Ovary (tissue), 9 donors: ENCODE measurements around the gene CERCAM. TPM values are rescaled to one million over a fixed set of nuclear protein-coding genes. Genes with fewer than 3 reads are reported as not detected.

ENCODE experiments used
- DNase-seq, 5 donors: peaks; one replicate each; pipeline ENCODE4 v3.0.0-alpha.2; 2019 to 2020
- H3K27ac ChIP-seq, 2 donors: fragments of 200-600 bp; one replicate each; pipeline versions ENCODE4 v1.5.1 to v1.8.0; 2019 to 2022
- H3K27me3 ChIP-seq: fragments of 200-600 bp; one replicate; pipeline ENCODE4 v1.8.0; 2022
- H3K36me3 ChIP-seq: fragments of 200-600 bp; sonication (generic); one replicate; pipeline ENCODE4 v1.5.1; 2019
- H3K4me1 ChIP-seq: one replicate; pipeline ENCODE4 v1.8.1; 2013; ENCODE audit warnings: mild to moderate bottlenecking, moderate library complexity; ENCODE audit not compliant: insufficient read depth
- H3K4me3 ChIP-seq: fragments of 200-600 bp; sonication (generic); one replicate; pipeline ENCODE4 v1.5.1; 2017
- H3K9me3 ChIP-seq, 2 donors: fragments of 200-600 bp in 1 of 2; sonication (generic) in 1 of 2; one replicate each; pipeline versions ENCODE4 v1.5.1 to v1.8.1; 2013 to 2019; ENCODE audit warnings: mild to moderate bottlenecking in 1 of 2, moderate library complexity in 1 of 2
- EP300 ChIP-seq: sonication (generic); formaldehyde crosslinking; IDR thresholded peaks from one replicate; pipeline ENCODE4 v1.6.1; 2017; ENCODE audit warnings: antibody characterized with exemption
- POLR2A ChIP-seq: fragments of 450-650 bp; IDR thresholded peaks from one replicate; pipeline ENCODE4 v1.6.1; 2017; ENCODE audit warnings: antibody characterized with exemption, mild to moderate bottlenecking, moderate library complexity
- WGBS, 3 donors: extraction: QIAGEN DNeasy Blood & Tissue Kit in 1 of 3; methylation state at CpG; one replicate each; pipeline versions ENCODE4 v1.1.5 to v1.1.7; 2013 to 2017; 5-methylcytosine and 5-hydroxymethylcytosine counted together
- intact Hi-C, 4 donors: fragments of 100-400 bp; cut with DNase I; formaldehyde crosslinking; loops; one replicate each; pipeline versions ENCODE4 v1.11.0 to v1.15.1; 2022 to 2023
- polyA plus RNA-seq, 2 donors: library from polyadenylated mRNA; stranded (reverse); fragments of 200-250 nt in 1 of 2; fragments of 350-450 nt in 1 of 2; fragmentation: Illumina TruSeq in 1 of 2; extraction: RNeasy Lipid Tissue Mini Kit (QIAGEN cat#74804) in 1 of 2; gene quantifications; one replicate each; pipeline ENCODE4 v1.2.3, GENCODE V29; 2013 to 2014
- total RNA-seq, 7 donors: library from RNA; depleted of rRNA in 2 of 7; stranded (reverse); fragments of >200 nt in 2 of 7; fragmentation: NEBNext Ultra II Directional in 3 of 7; extraction: Animal tissue kit (Norgen Biotek cat#: 25700) in 3 of 7; gene quantifications; one replicate each; pipeline versions ENCODE4 v1.1.0 to v1.2.4, GENCODE V29; 2016 to 2023
- TF ChIP-seq, protein P1 (sequence below), 3 donors: fragments of 450-650 bp in 2 of 3; fragments of 200-600 bp in 1 of 3; IDR thresholded peaks; one replicate each; pipeline versions ENCODE4 v1.5.1 to v1.8.0; 2016 to 2022; ENCODE audit warnings: antibody characterized with exemption in 3 of 3, mild to moderate bottlenecking in 1 of 3
- donor health status: DM: no; HTN: no; CAD: no; lungs with moderate emphysema.
- donor health status: DM: no; HTN: no; CAD: no.
- donor health status: Bipolar disorder and iron deficiency.
- donor health status: DM: yes; HTN: yes; CAD: no.
- donor health status: DM: no; HTN: no; CAD: no.
- donor health status: DM: yes; HTN: yes; CAD: no.

CERCAM gene
- total and polyA plus RNA-seq, 9 donors = 19.6 to 63.9 (median 38.1) TPM

DNA sequence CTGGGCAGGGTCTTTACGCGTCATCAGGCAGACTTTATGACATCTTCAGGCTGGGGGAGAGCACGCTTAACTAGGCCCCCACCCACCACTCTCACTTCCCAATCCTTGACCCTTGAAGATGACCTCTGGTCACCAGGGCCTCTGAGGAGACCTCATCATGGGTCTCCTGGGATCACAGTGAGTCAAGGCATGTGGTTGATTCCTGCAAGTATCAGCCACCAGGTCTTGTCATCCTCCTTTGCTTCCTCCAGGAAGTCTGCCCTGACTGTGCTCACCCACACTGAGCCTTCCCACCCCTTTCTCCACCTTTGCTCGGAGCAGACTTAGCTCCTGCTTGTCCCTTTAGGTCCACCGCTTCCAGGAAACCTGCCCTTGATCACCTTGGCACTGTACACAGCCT, 52.4 kb downstream of the CERCAM start:
- no peak for DNase-seq
- no peak overlapping the region for H3K27ac ChIP-seq
- no peak overlapping the region for H3K4me3 ChIP-seq
- no peaks in the 10 kb centered on the region for H3K36me3 ChIP-seq
- intact Hi-C loops = no loop called here
- 93 to 98% (median 96%) methylated on average over 5 of the region's 5 CpGs for WGBS, 3 donors
- H3K9me3 ChIP-seq = no peaks in the 10 kb centered on the region
- TF ChIP-seq, protein P1, sequence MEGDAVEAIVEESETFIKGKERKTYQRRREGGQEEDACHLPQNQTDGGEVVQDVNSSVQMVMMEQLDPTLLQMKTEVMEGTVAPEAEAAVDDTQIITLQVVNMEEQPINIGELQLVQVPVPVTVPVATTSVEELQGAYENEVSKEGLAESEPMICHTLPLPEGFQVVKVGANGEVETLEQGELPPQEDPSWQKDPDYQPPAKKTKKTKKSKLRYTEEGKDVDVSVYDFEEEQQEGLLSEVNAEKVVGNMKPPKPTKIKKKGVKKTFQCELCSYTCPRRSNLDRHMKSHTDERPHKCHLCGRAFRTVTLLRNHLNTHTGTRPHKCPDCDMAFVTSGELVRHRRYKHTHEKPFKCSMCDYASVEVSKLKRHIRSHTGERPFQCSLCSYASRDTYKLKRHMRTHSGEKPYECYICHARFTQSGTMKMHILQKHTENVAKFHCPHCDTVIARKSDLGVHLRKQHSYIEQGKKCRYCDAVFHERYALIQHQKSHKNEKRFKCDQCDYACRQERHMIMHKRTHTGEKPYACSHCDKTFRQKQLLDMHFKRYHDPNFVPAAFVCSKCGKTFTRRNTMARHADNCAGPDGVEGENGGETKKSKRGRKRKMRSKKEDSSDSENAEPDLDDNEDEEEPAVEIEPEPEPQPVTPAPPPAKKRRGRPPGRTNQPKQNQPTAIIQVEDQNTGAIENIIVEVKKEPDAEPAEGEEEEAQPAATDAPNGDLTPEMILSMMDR (IDR thresholded peaks at IDR 0.05) = no peak
- TF ChIP-seq POLR2A (no peak), EP300 (no peak)
- no peaks in the 10 kb centered on the region for H3K27me3 ChIP-seq
- H3K4me1 ChIP-seq = no peaks in the 10 kb centered on the region

DNA sequence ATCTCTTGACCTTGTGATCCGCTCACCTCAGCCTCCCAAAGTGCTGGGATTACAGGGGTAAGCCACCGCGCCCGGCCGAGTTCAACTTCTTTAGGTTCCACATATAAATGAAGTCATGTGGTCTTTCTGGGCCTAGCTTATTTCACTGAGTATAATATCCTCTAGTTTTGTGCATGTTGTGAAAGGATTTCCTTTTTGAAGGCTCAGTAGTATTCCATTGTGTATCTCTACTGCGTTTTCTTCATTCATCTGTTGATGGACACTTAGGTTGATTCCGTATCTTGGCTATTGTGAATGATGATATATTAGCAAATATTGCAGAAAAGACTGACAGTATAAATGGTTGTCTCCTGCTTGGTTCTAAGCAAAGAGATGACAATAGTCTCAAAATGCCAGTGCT, 55.2 kb downstream of the CERCAM start:
- TF ChIP-seq, protein P1 (IDR thresholded peaks at IDR 0.05) = no peak
- no peak for TF ChIP-seq POLR2A
- TF ChIP-seq EP300 = no peak
- H3K27me3 ChIP-seq = no peaks in the 10 kb centered on the region
- H3K4me3 ChIP-seq = no peak overlapping the region
- no peak overlapping the region for H3K27ac ChIP-seq
- intact Hi-C loops = no loop called here
- H3K36me3 ChIP-seq = no peaks in the 10 kb centered on the region
- H3K9me3 ChIP-seq = no peaks in the 10 kb centered on the region
- WGBS, 3 donors = 97 to 99% (median 98%) methylated on average over 7 of the region's 7 CpGs
- H3K4me1 ChIP-seq = no peaks in the 10 kb centered on the region
- no peak for DNase-seq

DNA sequence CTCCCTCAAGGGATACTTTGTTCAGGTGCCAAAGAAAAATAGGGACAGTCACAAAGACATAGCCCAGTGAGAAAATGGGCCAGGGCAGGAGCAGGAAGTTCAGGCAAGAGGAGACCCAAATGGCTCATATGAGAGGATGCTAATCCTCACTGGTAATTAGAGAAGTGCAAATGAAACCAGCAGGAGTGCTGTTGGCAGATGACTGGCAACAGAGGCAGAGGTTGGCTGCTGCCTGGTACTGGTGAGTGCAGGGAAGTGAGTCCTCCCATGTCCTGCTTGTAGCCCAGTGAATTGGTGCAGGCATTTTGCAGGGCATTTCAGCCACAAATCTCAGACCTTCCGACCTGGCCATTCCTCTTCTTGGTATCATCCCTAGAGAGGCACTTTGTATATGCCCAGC, 58.6 kb downstream of the CERCAM start:
- intact Hi-C loops = no loop called here
- Histone ChIP-seq H3K36me3 (no peaks in the 10 kb centered on the region), H3K27me3 (no peaks in the 10 kb centered on the region), H3K4me3 (no peak overlapping the region), H3K4me1 (no peaks in the 10 kb centered on the region), H3K27ac (no peak overlapping the region), H3K9me3 (no peaks in the 10 kb centered on the region)
- DNase-seq = no peak
- TF ChIP-seq EP300 (no peak), POLR2A (no peak)
- TF ChIP-seq, protein P1 (IDR thresholded peaks at IDR 0.05) = no peak
- 89 to 100% (median 91%) methylated on average over 1 of the region's 1 CpG for WGBS, 3 donors

DNA sequence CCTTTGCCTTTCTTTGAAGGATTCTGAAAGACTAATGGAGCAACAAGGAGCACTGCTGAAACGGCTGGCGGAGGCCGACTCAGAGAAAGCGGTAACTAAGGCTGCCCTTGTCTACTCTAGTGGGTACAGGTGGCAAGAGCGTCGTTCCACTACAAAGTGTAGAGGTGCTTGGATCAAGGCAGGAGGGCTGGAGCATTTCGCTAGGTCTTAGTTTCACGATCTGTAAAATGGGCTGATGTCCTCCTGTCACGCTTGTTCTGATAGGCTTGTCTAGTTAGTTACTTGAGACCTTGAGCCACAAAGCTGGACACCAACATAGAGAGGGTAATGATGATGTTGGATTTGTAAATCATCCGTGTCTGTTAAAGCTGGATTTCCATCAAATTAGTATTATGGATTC, 60.9 kb downstream of the CERCAM start:
- Histone ChIP-seq H3K4me1 (no peaks in the 10 kb centered on the region), H3K27ac (no peak overlapping the region), H3K36me3 (no peaks in the 10 kb centered on the region), H3K27me3 (no peaks in the 10 kb centered on the region), H3K4me3 (no peak overlapping the region), H3K9me3 (no peaks in the 10 kb centered on the region)
- DNase-seq = no peak
- no peak for TF ChIP-seq POLR2A
- TF ChIP-seq, protein P1 (IDR thresholded peaks at IDR 0.05) = no peak
- no peak for TF ChIP-seq EP300
- 97 to 98% (median 97%) methylated on average over 10 of the region's 10 CpGs for WGBS, 3 donors
- intact Hi-C loops = no loop called here

DNA sequence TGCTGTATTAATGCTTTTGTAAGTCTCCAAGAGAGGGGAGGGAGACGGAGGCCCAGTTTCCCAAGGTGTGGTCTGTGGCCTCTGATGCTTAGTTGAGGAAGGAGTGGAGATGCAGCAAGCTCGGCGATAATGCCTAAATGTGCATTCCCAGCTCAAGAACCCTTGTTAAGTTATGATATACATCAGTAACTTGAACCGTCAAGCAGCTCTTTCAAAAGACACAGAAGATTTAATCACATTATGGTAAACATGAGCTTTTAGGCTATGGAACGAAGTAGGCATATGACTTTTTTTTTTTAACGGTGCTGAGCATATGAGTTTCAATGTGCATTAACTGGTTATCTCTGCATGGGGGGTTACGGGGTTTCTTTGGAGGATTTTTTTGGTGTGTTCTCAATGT, 61.5 kb downstream of the CERCAM start:
- no peaks in the 10 kb centered on the region for H3K4me1 ChIP-seq
- no peaks in the 10 kb centered on the region for H3K9me3 ChIP-seq
- TF ChIP-seq POLR2A (no peak), EP300 (no peak)
- TF ChIP-seq, protein P1 (IDR thresholded peaks at IDR 0.05) = no peak
- no peaks in the 10 kb centered on the region for H3K27me3 ChIP-seq
- DNase-seq = no peak
- intact Hi-C loops = no loop called here
- H3K36me3 ChIP-seq = no peaks in the 10 kb centered on the region
- 94 to 95% (median 95%) methylated on average over 7 of the region's 7 CpGs for WGBS, 3 donors
- no peak overlapping the region for H3K4me3 ChIP-seq
- H3K27ac ChIP-seq = no peak overlapping the region
